Gastrocnemius medialis (tissue), 4 donors: Measurements from ENCODE around the gene LSG1.

Experiments
- POLR2A ChIP-seq, 2 donors: fragments of 450-650 bp; IDR thresholded peaks; one replicate each; pipeline ENCODE4 v1.6.1; 2017; ENCODE audit warnings: antibody characterized with exemption in 2 of 2, mild to moderate bottlenecking in 2 of 2, moderate library complexity in 2 of 2
- TF ChIP-seq, protein P1 (sequence below), 5 experiments: fragments of 450-650 bp in 3 of 5; fragments of 200-600 bp in 2 of 5; sonication (generic) in 2 of 5; IDR thresholded peaks in 4 of 5; conservative IDR thresholded peaks in 1 of 5; 1 replicate in 4 of 5; 2 replicates in 1 of 5; pipeline ENCODE4 v1.5.1; 2016 to 2019; ENCODE audit warnings: antibody characterized with exemption in 5 of 5, mild to moderate bottlenecking in 3 of 5, moderate library complexity in 3 of 5

- TF ChIP-seq, protein P1, sequence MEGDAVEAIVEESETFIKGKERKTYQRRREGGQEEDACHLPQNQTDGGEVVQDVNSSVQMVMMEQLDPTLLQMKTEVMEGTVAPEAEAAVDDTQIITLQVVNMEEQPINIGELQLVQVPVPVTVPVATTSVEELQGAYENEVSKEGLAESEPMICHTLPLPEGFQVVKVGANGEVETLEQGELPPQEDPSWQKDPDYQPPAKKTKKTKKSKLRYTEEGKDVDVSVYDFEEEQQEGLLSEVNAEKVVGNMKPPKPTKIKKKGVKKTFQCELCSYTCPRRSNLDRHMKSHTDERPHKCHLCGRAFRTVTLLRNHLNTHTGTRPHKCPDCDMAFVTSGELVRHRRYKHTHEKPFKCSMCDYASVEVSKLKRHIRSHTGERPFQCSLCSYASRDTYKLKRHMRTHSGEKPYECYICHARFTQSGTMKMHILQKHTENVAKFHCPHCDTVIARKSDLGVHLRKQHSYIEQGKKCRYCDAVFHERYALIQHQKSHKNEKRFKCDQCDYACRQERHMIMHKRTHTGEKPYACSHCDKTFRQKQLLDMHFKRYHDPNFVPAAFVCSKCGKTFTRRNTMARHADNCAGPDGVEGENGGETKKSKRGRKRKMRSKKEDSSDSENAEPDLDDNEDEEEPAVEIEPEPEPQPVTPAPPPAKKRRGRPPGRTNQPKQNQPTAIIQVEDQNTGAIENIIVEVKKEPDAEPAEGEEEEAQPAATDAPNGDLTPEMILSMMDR (IDR thresholded peaks at IDR 0.05 in 4 of 5, conservative IDR thresholded peaks at IDR 0.05 in 1 of 5), result no peak
- no peak for TF ChIP-seq POLR2A (IDR thresholded peaks at IDR 0.05)
These were observed 7.1 kb downstream of the LSG1 start for GRCh38 chr3:194664857-194665256.
